Sigmoid colon (tissue), 4 donors: ENCODE measurements around the gene DMXL2.

ENCODE experiments used
- EP300 ChIP-seq, 4 donors: sonication (generic); formaldehyde crosslinking; IDR thresholded peaks; one replicate each; pipeline ENCODE4 v1.6.1; 2017; ENCODE audit warnings: antibody characterized with exemption in 4 of 4
- POLR2A ChIP-seq, 2 donors: fragments of 450-650 bp; IDR thresholded peaks; one replicate each; pipeline ENCODE4 v1.6.1; 2016; ENCODE audit warnings: antibody characterized with exemption in 2 of 2, mild to moderate bottlenecking in 2 of 2, moderate library complexity in 2 of 2
- TF ChIP-seq, protein P1 (sequence below), 4 experiments: fragments of 450-650 bp in 3 of 4; fragments of 200-600 bp in 1 of 4; IDR thresholded peaks; one replicate each; pipeline ENCODE4 v1.5.1; 2016 to 2019; ENCODE audit warnings: antibody characterized with exemption in 4 of 4, mild to moderate bottlenecking in 3 of 4, moderate library complexity in 2 of 4

DNA sequence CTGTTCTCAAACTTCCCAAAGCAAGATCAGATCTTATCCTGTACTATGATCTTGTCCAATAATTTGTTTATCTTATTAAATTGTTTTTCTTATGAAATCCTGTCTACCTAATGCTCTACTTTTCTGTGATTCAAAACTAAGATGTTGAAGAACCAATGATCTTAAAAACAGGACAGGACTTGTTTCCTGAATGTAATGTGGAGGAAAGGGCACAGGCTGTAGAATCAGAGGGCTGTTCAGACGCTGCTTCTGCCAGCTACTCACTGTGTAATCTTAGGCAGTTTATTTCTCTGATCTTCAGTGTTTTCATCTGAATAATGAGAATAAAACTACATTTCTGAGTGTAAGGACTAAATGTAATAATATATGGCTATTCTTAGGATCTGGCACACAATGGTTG is 20.1 kb upstream of the DMXL2 start:
- TF ChIP-seq, protein P1, sequence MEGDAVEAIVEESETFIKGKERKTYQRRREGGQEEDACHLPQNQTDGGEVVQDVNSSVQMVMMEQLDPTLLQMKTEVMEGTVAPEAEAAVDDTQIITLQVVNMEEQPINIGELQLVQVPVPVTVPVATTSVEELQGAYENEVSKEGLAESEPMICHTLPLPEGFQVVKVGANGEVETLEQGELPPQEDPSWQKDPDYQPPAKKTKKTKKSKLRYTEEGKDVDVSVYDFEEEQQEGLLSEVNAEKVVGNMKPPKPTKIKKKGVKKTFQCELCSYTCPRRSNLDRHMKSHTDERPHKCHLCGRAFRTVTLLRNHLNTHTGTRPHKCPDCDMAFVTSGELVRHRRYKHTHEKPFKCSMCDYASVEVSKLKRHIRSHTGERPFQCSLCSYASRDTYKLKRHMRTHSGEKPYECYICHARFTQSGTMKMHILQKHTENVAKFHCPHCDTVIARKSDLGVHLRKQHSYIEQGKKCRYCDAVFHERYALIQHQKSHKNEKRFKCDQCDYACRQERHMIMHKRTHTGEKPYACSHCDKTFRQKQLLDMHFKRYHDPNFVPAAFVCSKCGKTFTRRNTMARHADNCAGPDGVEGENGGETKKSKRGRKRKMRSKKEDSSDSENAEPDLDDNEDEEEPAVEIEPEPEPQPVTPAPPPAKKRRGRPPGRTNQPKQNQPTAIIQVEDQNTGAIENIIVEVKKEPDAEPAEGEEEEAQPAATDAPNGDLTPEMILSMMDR (IDR thresholded peaks at IDR 0.05), result no peak
- TF ChIP-seq EP300 (IDR thresholded peaks at IDR 0.05) (no peak), POLR2A (IDR thresholded peaks at IDR 0.05) (no peak)
